K562 (cell line): ENCODE data around the gene TMEM72. TPM values are rescaled to one million over a fixed set of nuclear protein-coding genes. Genes with fewer than 3 reads are reported as not detected.
A peak's percentile ranks its signal among the peaks of the same experiment; 100 is the strongest.

Source experiments
- ATAC-seq: fragments of 200-7000 bp; cut with Tn5 transposase; 3 replicates; pipeline ENCODE4 v1.9.1; 2020; ENCODE audit warnings: moderate library complexity
- BruUV-seq: library from RNA; stranded (reverse); fragments of 400-500 nt; replicated peaks from 2 replicates; lab custom pipeline; 2021; lab: Mats Ljungman, UMichigan
- CTCF ChIA-PET: fragments of 300-600 bp; formaldehyde crosslinking; extraction: SDS; loops from one replicate; lab custom pipeline; 2021; ENCODE audit warnings: low intra/inter-chr PET ratio; lab: Yijun Ruan, JAX
- POLR2A ChIA-PET: fragments of 300-600, 350-650 bp; sonication (Branson Sonifier 250); formaldehyde crosslinking; extraction: SDS; loops from one replicate; lab custom pipeline; 2021; ENCODE audit warnings: antibody characterized with exemption, inconsistent platforms; lab: Yijun Ruan, JAX
- DNase-seq, 4 experiments: peaks; one replicate each; pipeline versions ENCODE4 v3.0.0 to v3.0.0-alpha.2; 2011 to 2018; ENCODE audit warnings: low spot score in 3 of 4, mixed read lengths in 3 of 4; ENCODE audit errors: extremely low read depth in 1 of 4
- FAIRE-seq: peaks from 2 replicates; lab custom pipeline; 2011; peaks lifted over from hg19 to GRCh38; lab: Jason Lieb, UNC
- H2AFZ ChIP-seq: 2 replicates; pipeline ENCODE4 v1.6.0; 2011; ENCODE audit warnings: low read depth, low read length, control low read depth, inconsistent platforms
- H3K27ac ChIP-seq: fragments of 200-600 bp; 3 replicates; pipeline ENCODE4 v1.8.0; 2011; ENCODE audit warnings: low read depth, mild to moderate bottlenecking, control low read depth, inconsistent platforms, low read length, moderate library complexity, mixed read lengths; ENCODE audit errors: extremely low read depth
- H3K27me3 ChIP-seq, 2 experiments: fragments of 300-600 bp in 1 of 2; 2 replicates in 1 of 2; 3 replicates in 1 of 2; pipeline versions ENCODE4 v1.6.0 to v1.8.0; 2011; ENCODE audit warnings: inconsistent platforms in 2 of 2, low read length in 2 of 2, mild to moderate bottlenecking in 1 of 2, mixed read lengths in 1 of 2, moderate library complexity in 1 of 2; ENCODE audit not compliant: control insufficient read depth in 2 of 2, insufficient read depth in 2 of 2
- H3K36me3 ChIP-seq: fragments of 300-600 bp; 3 replicates; pipeline ENCODE4 v1.8.0; 2011; ENCODE audit warnings: mild to moderate bottlenecking, low read length, inconsistent platforms; ENCODE audit not compliant: control insufficient read depth, insufficient read depth
- H3K4me1 ChIP-seq, 2 experiments: fragments of 200-600 bp in 1 of 2; replicated peaks in 1 of 2; 2 replicates in 1 of 2; 3 replicates in 1 of 2; pipeline versions ENCODE4 v1.5.1 to v1.8.0; 2011; ENCODE audit warnings: inconsistent platforms in 2 of 2, low read length in 2 of 2, mild to moderate bottlenecking in 1 of 2, mixed read lengths in 1 of 2, moderate library complexity in 1 of 2; ENCODE audit not compliant: control insufficient read depth in 2 of 2, insufficient read depth in 2 of 2
- H3K4me2 ChIP-seq: 2 replicates; pipeline ENCODE4 v1.6.1; 2011; ENCODE audit warnings: low read length, control low read depth, inconsistent platforms, mixed read lengths; ENCODE audit not compliant: insufficient read depth
- H3K4me3 ChIP-seq: fragments of 200-600 bp; sonication (generic), shearing (Covaris generic); 2 replicates; pipeline ENCODE4 v1.5.1; 2016; ENCODE audit warnings: control low read depth, inconsistent platforms
- H3K79me2 ChIP-seq: fragments of 200-600 bp; 3 replicates; pipeline ENCODE4 v1.8.0; 2011; ENCODE audit warnings: low read length, inconsistent platforms; ENCODE audit not compliant: control insufficient read depth, insufficient read depth
- H3K9ac ChIP-seq, 2 experiments: 2 replicates each; pipeline versions ENCODE4 v1.6.0 to v1.6.1; 2011; ENCODE audit warnings: low read depth in 2 of 2, low read length in 2 of 2, control low read depth in 1 of 2, inconsistent platforms in 1 of 2, mild to moderate bottlenecking in 1 of 2, mixed read lengths in 1 of 2; ENCODE audit not compliant: insufficient read depth in 1 of 2
- H3K9me1 ChIP-seq: one replicate; pipeline ENCODE4 v1.6.0; 2011; ENCODE audit warnings: inconsistent platforms, mild to moderate bottlenecking, low read length, moderate library complexity; ENCODE audit not compliant: control insufficient read depth, insufficient read depth
- H3K9me3 ChIP-seq: replicated peaks from 2 replicates; pipeline ENCODE4 v1.5.1; 2011; ENCODE audit warnings: low read depth, low read length, inconsistent platforms; ENCODE audit not compliant: control insufficient read depth, insufficient read depth
- H4K20me1 ChIP-seq: replicated peaks from 2 replicates; pipeline ENCODE4 v1.6.1; 2011; ENCODE audit warnings: low read length, inconsistent platforms, mixed read lengths; ENCODE audit not compliant: control insufficient read depth, insufficient read depth
- CEBPB ChIP-seq: fragments of 450-650 bp; IDR thresholded peaks from 2 replicates; pipeline ENCODE4 v1.6.1; 2016; ENCODE audit warnings: missing genetic modification characterization, missing compliant biosample characterization
- GTF2A2 ChIP-seq: IDR thresholded peaks from 2 replicates; pipeline ENCODE4 v1.6.1; 2016; ENCODE audit warnings: mild to moderate bottlenecking, missing genetic modification characterization, missing compliant biosample characterization
- PURB ChIP-seq: sonication (generic); formaldehyde crosslinking; IDR thresholded peaks from 2 replicates; pipeline ENCODE4 v1.9.0; 2021; ENCODE audit warnings: low read depth, mild to moderate bottlenecking, missing genetic modification reagents
- THRB ChIP-seq: fragments of 450-650 bp; formaldehyde crosslinking; conservative IDR thresholded peaks from 2 replicates; pipeline ENCODE4 v1.4.0; 2022; ENCODE audit warnings: mild to moderate bottlenecking, missing genetic modification characterization
- ZNF324 ChIP-seq: fragments of 250-450 bp; sonication (Bioruptor Pico); IDR thresholded peaks from 2 replicates; pipeline ENCODE4 v1.4.0; 2020; ENCODE audit warnings: mild to moderate bottlenecking
- WGBS: fragments of 100-300 bp; shearing (Covaris generic); methylation state at CpG from one replicate; pipeline ENCODE4 v1.1.6; 2016; ENCODE audit warnings: low coverage, mixed read lengths; ENCODE audit not compliant: insufficient coverage; ENCODE audit errors: missing lambda C conversion rate; 5-methylcytosine and 5-hydroxymethylcytosine counted together
- in situ Hi-C: fragments of 300-500 bp; cut with MboI; formaldehyde crosslinking; loops from 4 replicates; pipeline ENCODE4 v1.15.0; 2018; ENCODE audit warnings: inconsistent platforms, mixed read lengths
- intact Hi-C: fragments of 100-400 bp; cut with micrococcal nuclease; formaldehyde crosslinking; loops from 2 replicates; pipeline ENCODE4 v1.14.2; 2022
- polyA plus RNA-seq, 8 experiments: library from polyadenylated mRNA; depleted of rRNA in 4 of 8; stranded (reverse) in 5 of 8; unstranded in 3 of 8; fragments of >200 nt; fragmentation: Nextera tagmentation in 2 of 8; fragmentation: Illumina TruSeq in 1 of 8; extraction: Ambion mirVana in 2 of 8; extraction: Trizol in 1 of 8; gene quantifications; 2 replicates each; pipeline versions ENCODE4 v1.2.1 to v1.2.3, GENCODE V29; 2011 to 2014; ENCODE audit warnings: inconsistent platforms in 1 of 8, missing spikeins in 1 of 8
- total RNA-seq, 7 experiments: library from RNA; depleted of rRNA in 6 of 7; stranded (reverse); fragments of >200 nt in 6 of 7; fragmentation: Illumina TruSeq in 2 of 7; extraction: Trizol in 2 of 7; gene quantifications; 2 replicates each; pipeline versions ENCODE4 v1.2.1 to v1.2.3, GENCODE V29; 2011 to 2021; ENCODE audit warnings: low replicate concordance in 1 of 7

The TMEM72 gene
- total and polyA plus RNA-seq, 9 of the 15 experiments (the other 6 are each of a cell fraction or from before 2014, with no cell fraction given), result not detected

- TF ChIP-seq ZNF324 (CRISPR knock-in tag) (no peak), PURB (CRISPR knock-in tag) (no peak), THRB (peak; percentile 79; the same call in 1 of the 2 replicates)
Measured at GRCh38 chr10:44925811-44926750, 14.9 kb downstream of the TMEM72 start (continued).

GRCh38 chr10:44926751-44927351 is 15.7 kb downstream of the TMEM72 start:
- POLR2A ChIA-PET, result no interaction called here
- no peaks in the 10 kb centered on the region for H3K79me2 ChIP-seq
- H4K20me1 ChIP-seq, result no peaks in the 10 kb centered on the region
- H3K9ac ChIP-seq, result 0 out of 4 replicates have a peak overlapping the region, but pooled peaks of 1 of the 2 experiments have one; percentile 28
- TF ChIP-seq CEBPB (tag) (0 out of 2 replicates have a peak, but pooled peaks have one; percentile 39), GTF2A2 (tag) (no peak)
- TF ChIP-seq, all 486 proteins: peak for 1
- no peak overlapping the region for H3K4me3 ChIP-seq
- no peak overlapping the region for H2AFZ ChIP-seq
- ATAC-seq, result no peak
- H3K9me3 ChIP-seq, result no peaks in the 10 kb centered on the region
- BruUV-seq, result no TSS peak
- H3K9me1 ChIP-seq, result no peaks in the 10 kb centered on the region
- no peaks in the 10 kb centered on the region for H3K36me3 ChIP-seq
- no peak for DNase-seq
- FAIRE-seq, result no peak
- H3K27ac ChIP-seq, result no peak overlapping the region
- peaks cover 0 to 5% of the 10 kb centered on the region in 2 experiments; a peak in 1 of 5 replicates for H3K4me1 ChIP-seq
- H3K4me2 ChIP-seq, result no peak overlapping the region
- WGBS, result 3% methylated on average over 7 of the region's 10 CpGs
- H3K27me3 ChIP-seq, result peaks cover 0 to 40% of the 10 kb centered on the region in 2 experiments; a peak in 3 of 5 replicates
- in situ Hi-C loops, result no loop called here
- CTCF ChIA-PET, result no interaction called here
- intact Hi-C loops, result no loop called here
